CD4-positive, alpha-beta T cell treated with Interleukin-10 for 1 hour (primary cell): ENCODE results near the gene PCOLCE2.
A peak's percentile ranks its signal among the peaks of the same experiment; 100 is the strongest.

Experiments used
- DNase-seq: peaks from one replicate; pipeline ENCODE4 v3.0.0-alpha.2; 2020

Gene PCOLCE2

GRCh38 chr3:142863930-142864920 is 24.7 kb downstream of the PCOLCE2 start:
- no peak for DNase-seq

GRCh38 chr3:142863010-142863817 is 25.7 kb downstream of the PCOLCE2 start:
- no peak for DNase-seq

- no peak for DNase-seq
These were observed 27.0 kb downstream of the PCOLCE2 start for GRCh38 chr3:142861926-142862325.

DNA sequence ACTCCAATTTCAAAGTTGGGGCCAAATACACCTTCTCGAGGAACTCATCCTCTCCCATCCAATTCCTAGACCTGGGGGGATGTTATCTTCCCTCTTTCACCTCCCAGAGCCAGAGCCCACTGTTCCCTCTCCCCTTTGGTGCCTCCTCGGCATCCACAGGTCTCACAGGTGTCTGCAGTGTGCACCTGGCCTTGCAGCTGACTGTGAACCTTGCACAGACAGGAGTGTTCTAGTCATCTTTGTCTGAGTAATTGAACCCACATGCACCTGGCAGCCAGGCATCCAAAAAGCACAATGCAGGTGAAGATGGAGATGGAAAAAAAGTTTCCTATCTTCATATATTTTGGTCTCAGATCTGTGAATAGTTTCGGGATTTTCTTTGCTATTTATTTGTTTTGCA is 30.8 kb downstream of the PCOLCE2 start:
- DNase-seq, result no peak

DNA sequence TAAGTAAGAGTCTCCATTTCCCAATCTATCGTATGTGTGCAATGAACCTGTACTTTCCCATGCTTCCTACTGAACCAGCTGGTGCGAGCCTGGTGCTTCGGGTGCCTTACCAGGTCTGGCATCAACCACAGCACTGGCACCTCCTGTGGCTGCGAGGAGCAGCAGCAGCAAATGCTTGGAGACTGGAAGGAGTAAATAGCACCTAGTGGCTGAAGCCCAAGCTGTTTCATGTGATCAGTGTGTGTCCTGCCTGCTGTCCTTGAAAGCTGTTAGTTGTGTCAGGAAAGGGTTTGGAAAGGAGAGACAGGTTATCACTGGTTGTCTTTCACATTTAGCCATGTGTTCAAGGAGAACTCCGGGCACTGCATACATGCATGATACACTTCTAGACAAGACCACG is 31.8 kb downstream of the PCOLCE2 start:
- no peak for DNase-seq

- no peak for DNase-seq
These were observed 35.4 kb downstream of the PCOLCE2 start for GRCh38 chr3:142853270-142854168.

- DNase-seq, result no peak
These were observed 36.9 kb downstream of the PCOLCE2 start for GRCh38 chr3:142852009-142852408.

GRCh38 chr3:142850395-142851023 is 38.4 kb downstream of the PCOLCE2 start:
- DNase-seq, result no peak

GRCh38 chr3:142849148-142849547 is 39.7 kb downstream of the PCOLCE2 start:
- DNase-seq, result no peak

DNA sequence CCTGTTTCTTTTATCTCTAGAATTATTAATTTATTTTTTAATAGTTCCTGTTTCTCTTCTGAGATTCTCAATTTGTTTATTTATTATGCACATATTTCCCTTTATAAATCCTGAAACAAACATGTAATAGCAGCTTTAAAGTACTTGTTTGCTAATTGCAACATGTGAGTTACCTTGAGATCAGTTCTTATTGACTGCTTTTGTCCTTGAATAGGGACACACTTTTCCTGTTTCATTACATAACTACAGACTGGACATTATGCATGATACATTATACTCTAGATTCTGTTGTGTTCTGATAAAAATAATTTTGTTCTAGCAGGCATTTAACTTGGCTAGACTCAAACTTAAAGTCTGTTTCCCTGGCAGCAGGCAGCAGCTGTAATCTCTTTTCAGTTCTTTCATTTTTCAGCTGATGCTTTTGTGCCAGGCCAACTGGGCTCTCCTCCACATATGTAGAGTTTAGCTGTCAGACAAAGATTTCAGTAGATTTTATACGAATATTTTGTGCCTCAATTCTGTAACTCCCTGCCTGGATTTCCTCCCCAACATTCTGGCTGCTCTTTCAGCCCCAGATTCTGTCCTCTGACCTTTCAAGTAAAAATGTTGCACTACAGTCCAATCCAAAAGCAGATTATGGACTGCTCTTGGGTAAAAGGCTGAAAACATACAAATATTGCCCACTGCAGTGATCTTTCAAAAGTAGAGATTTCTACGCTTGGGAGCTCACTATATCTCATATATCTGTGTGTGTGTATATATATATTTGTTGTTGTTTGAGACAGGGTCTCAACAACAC is 41.9 kb downstream of the PCOLCE2 start:
- DNase-seq, result no peak

DNA sequence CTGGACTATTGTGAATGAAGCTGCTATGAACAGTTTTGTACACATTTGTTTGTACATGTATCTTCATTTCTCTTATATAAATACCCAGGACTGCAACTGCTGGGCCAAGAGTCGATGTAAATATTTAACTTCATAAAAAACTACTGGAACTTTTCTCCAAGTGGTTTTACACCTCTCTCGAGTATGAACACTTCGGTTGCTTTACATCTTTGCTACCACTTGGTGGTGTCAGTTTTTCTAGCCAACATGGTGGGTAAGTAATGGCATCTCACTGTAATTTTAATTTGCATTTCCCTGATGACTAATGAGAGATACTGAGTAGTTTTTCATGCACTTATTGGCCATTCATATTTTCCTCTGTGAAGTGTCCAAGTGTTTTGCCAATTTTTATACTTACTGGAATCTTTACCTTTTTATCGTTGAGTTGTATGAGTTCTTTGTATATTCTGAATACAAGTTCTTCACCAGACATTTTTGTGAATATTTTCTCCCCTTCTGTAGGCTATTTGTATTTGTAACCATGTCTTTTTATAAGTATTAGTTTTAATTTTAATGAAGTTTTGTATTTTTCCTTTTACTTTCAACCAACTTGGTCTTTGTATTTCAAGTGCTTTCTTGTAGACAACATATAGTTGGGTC is 44.4 kb downstream of the PCOLCE2 start:
- peak; percentile 14 for DNase-seq

DNA sequence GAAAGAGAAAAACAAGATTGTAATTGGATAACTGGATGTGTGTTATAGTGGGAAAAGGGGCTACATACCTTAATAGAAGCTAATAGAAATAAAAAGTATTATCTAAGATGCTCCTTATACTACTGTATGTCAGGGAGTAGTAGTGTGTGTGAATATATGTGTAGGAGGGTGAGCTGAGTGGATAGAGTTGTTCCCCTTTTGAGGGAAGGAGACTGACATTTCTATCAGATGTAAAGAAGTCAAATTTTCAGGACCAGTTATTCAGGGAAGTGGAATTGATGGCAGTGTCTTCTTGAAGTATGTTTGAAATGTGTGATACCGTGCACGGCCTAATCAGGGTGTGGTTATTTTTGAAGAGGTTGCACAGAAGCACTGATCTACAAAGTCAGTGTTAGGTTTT is 49.1 kb downstream of the PCOLCE2 start:
- DNase-seq, result no peak

GRCh38 chr3:142837526-142837925 is 51.4 kb downstream of the PCOLCE2 start:
- DNase-seq, result no peak

DNA sequence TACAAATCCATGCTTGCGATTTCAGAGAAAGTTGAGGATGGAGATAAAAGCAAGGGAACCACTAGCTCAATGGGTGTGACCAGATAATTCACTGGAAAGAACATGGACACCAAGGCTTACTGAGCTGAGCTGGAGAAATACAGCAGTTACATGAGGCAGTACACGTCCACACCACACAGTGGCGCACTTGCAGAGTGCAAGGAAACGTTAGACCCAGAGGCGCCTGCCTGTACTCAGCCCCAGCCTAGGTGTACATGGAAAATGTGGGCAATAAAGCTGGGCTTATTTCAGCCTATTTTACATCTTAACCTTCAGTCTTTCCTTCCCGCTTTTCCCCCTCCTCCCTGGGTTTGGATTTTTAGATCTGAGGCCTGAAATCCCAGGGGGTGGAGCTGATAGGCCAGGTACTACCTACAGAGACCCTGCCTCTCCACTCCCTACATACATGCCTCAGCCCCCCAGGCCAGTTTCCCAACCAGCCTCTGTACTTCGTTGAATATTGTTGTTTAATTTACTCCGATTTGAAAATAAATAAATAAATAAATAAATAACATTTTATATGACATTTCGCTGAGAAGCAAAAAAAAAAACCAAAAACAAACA is 60.1 kb downstream of the PCOLCE2 start:
- DNase-seq, result peak; percentile 50

- no peak for DNase-seq
These were observed 69.7 kb downstream of the PCOLCE2 start for GRCh38 chr3:142819179-142819578.

- no peak for DNase-seq
These were observed 70.2 kb downstream of the PCOLCE2 start for GRCh38 chr3:142818651-142819050.

DNA sequence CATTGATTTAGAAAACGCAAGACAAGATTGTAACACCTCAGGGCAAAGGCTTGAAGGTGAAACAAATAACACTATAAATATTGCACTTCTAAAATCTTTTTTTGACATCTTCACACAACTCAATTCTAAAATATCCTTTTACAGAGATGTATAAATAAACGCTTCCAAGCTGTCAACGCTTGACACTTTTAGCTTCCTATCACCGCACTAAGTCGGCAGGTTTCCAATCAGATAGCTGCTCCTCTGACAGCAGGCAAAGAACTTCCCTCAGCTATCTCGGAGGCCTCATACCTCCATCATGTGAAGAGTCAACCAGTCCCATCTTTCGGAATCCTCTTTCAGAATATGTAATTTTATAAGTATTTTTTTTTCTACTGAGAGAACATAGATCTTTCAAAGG is 71.0 kb downstream of the PCOLCE2 start:
- DNase-seq, result no peak

GRCh38 chr3:142817356-142817755 is 71.5 kb downstream of the PCOLCE2 start:
- no peak for DNase-seq

DNA sequence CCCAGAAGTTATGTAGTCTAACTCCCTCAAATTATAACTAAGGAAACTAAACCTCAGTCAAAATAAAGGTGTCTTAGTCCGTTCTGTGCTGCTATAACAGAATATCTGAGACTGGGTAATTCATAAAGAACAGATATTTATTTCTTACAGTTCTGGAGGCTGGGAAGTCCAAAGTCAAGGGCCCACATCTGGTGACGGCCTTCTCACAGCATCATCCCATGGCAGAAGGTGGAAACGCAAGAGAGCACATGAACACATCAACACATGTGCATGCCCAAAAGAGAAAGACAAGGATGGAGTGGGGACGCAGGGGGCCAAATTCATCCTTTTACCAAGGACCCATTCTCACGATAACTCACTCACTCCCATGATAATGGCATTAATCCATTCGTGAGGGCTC is 73.1 kb downstream of the PCOLCE2 start:
- no peak for DNase-seq

DNA sequence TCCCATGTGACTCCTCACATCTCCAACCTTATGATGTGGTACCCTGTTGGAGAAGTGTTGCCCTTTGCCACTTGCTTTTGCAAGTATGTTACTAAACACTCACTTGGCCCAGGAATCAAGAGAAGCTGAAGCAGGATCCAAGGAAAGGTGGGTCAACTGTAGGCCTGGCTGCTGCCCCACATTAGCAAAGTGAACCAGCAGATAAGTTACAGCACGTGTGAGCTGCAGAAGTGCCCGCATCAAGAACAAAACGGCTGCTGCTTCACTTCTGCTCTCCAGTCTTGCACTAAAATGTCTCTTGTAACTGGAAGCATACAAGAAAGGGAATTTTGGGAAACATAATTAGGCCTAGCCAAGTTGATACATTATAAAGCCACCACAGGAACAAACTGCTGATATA is 79.6 kb downstream of the PCOLCE2 start:
- DNase-seq, result no peak
